GM21423 (cell line): ENCODE data around the gene PDZD7.
A peak's percentile ranks its signal among the peaks of the same experiment; 100 is the strongest.

Experiments
- ATAC-seq: cut with Tn5 transposase; IDR thresholded peaks from one replicate; pipeline ENCODE4 v1.9.1; 2021; ENCODE audit warnings: mild to moderate bottlenecking, moderate library complexity; ENCODE audit not compliant: unreplicated experiment

PDZD7 gene

DNA sequence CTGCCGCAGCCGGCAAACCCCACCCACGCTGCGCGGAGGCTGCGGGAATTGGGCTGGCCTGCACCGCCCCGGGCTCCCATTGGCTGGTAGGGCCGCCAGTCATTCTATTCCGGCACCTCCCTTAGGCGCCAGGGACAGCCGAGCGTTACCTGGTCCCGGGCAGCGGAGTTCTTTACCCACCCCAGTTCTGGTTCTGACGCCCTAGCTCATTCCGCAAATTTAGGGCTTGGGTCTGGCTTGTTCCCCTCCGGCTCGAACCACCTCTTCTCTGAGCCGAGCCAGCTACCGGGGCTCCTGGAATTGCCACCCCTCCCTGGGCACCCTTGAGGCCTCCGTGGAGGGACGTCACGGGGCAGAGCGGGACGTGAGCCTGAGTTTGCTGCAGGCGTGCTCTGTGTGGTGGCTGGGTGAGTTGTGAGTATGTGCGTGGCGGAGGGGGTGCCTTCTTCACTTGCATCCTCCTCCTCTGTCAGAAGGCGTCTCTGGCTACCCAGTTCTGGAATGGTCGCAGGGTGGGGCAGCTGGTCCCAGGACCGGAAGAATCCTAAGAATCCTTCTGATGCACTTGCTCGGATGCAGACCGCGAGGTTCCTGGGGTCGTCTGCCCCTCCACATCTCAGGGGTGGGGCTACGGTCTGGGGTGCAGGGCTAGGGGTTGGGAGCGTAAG lies at the start of gene PDZD7, which contains the start of gene SFXN3:
TSS of gene PDZD7 (minus strand) at position 2 of the 668 bp plus-strand sequence. CDS start 910 bp downstream, outside the sequence.
TSS of gene SFXN3 (plus strand) at position 107 of the 668 bp plus-strand sequence. CDS start 3,461 bp downstream, outside the sequence.
- ATAC-seq, result peak; percentile 90

DNA sequence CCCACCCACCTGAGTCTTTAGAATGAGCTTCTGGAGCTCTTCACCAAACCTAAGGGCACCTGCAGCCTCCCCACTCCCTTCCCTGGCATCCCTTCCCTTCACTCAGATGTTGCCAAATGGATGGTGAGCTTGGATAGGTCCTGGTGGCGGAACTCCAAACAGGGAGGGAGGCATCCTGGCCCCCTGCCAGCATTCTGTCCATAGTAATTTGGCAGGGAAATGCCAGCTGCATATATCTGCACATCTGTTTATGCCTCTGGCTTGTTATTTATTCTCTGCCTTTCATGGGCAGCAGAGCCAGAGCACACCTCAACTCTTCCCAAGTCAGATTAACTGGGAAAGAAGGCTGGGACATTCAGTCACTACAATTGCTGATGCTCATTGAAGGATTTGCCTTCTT lies 48.9 kb upstream of the PDZD7 start:
- no peak for ATAC-seq

DNA sequence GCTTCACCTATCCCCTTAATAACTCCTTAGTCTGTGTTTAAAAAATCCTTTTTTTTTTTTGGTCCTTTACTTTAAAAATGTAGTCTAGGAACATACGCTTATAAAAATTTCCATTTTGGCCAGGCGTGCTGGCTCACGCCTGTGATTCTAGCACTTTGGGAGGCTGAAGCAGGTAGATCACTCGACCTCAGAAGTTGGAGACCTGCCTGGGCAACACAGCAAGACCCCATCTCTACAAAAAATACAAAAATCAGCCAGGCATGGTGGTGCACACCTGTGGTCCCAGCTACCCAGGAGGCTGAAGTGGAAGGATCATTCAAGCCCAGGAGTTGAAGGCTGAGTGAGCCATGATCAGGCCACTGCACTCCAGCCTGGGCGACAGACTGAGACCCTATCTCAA lies 45.7 kb upstream of the PDZD7 start:
- no peak for ATAC-seq

DNA sequence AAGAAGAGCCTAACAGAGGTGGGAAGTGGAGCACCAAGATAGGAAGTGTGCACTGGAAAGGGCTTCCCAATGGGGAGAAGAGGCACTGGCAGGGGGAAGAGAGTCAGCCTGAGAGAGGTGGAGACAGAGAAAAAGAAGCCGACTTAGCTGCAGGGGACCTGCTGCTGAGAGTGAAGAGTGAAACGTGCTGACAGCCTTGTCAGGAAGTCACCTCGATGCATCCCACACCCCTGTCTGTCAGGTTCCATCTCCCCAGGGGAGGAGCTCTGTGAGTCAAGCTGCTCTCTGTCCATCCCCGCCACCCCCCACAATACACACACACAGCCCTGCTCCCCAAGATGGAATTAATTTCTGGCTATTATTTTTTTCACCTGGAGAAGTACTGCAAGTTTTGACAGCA lies 44.8 kb upstream of the PDZD7 start:
- ATAC-seq, result no peak

DNA sequence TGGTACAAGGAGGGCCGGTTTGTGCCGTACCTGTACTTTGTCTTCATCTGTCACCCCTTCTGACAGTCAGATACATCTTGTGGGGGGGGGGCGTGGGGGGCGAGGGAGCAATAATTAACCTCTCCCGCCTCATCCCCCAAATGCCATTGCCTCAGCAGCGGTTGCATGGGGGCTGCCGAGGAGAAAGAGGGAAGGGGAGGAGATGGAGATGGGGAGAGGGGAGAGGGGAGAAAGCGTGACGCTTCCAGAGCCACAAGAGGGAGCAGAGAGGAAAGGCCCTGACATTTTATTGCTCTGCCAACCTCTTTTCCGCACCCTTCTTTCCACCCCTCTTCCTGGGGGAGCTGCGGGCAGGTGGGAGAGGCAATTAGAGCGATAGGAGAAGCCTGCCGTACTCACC lies 42.7 kb upstream of the PDZD7 start:
- ATAC-seq, result no peak

DNA sequence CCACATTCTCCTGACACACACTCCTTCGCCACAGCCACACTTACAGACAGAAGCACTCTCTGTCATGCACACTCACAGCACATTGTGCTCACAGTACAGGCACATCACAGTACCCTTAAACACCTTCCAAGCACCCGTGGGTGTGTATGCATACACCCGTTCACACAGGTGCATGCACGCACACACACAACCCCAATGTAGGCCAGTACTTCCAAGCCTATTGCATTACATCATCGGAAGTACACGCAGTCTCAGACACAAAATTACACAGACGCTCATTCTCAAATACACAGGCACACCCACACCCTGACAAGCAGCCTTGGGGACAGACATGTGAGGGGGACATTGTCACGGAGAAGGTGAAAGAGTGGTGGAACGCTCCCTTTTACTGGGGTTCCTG lies 42.0 kb upstream of the PDZD7 start:
- no peak for ATAC-seq

DNA sequence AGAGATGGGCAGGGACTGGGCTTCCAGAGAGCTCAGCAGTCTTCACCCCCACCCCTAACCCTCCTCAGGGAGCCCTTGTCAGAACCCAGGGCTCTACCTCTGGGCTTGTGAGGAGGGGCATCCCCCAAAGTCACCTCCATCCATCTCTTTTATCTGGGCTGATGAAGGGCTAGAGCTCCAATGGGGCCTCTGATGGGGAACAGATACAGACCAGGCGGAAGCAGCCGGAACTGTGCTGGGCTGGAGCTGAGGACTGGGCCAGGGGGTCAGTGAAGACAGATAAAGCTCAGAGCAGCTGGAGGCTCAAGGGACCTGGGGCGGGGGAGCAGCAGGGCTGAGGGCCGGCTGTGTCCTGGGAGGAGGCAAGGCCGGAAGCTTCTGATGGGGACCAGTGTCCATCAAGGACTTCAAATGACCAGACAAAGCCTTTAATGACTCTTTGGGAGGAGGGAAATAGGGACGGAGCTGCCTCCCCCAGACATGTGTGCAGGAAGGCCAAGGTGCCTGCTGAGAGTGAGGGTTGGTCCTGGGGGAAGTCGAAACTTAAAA lies 41.0 kb upstream of the PDZD7 start:
- no peak for ATAC-seq

DNA sequence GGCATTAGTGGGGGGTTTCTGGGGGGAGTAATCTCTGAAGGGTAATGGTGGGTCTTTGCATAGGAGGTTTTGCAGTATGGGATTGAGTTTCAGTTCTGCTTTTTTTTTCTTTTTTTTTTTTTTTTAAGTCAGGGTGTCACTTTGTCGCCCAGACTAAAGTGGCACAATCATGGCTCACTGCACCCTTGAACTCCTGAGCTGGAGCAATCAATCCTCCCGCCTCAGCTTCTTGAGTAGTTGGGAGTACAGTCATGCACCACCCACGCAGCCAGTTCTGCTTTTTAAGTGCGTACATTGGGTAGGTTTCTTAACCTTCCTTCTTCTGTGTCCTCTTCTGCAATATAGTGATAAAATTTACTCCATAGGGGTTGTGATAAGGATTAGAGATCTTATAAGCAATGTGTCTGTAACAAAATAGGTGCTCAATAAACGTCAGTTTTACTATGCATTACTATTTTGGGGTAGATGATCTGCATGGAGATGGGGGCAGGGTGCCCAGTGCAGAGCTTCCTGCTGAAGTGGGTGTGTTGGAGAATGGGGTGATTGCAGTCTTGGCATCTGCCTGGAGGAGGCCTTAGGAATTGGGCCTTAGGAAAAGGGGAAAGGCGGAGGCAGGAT lies 40.4 kb upstream of the PDZD7 start:
- no peak for ATAC-seq

DNA sequence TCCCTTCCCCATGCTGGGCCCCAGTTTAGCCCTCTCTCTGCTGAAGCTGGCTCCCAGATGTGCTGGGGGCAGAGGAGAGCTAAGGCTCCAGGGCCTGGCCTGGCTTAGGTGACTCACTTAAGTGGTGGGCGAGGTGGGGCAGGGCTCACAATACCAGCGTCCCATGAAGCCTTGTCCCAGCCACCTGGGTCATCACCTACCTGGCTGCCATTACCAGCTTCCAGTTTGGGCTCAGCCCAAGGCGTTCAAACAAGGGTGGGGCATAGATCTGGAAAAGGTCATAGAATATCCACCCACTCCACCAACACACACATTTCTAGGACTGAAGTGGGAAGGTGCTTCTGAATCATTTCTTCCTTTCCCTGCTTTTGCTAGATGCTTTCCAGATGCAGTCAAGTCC lies 39.2 kb upstream of the PDZD7 start:
- ATAC-seq, result no peak

DNA sequence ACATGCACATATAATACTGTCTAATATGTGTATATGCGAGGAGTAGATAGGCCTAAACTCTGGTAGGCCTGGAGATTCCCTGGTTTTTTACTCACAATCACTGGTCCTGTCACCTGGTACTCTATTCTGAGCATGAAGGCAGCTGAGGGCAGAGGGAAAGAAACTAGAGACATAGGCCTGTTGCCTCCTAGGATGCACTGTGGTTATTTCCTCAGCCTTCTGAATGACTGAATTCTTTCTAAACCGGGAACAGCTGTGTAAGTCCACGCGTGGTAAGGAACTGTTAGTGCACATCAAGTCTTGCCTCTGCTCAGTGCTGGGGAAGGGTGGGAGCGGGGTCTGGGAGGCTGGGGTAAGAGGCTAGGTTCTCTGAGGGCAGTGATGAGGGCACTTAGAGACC lies 38.5 kb upstream of the PDZD7 start:
- ATAC-seq, result no peak

DNA sequence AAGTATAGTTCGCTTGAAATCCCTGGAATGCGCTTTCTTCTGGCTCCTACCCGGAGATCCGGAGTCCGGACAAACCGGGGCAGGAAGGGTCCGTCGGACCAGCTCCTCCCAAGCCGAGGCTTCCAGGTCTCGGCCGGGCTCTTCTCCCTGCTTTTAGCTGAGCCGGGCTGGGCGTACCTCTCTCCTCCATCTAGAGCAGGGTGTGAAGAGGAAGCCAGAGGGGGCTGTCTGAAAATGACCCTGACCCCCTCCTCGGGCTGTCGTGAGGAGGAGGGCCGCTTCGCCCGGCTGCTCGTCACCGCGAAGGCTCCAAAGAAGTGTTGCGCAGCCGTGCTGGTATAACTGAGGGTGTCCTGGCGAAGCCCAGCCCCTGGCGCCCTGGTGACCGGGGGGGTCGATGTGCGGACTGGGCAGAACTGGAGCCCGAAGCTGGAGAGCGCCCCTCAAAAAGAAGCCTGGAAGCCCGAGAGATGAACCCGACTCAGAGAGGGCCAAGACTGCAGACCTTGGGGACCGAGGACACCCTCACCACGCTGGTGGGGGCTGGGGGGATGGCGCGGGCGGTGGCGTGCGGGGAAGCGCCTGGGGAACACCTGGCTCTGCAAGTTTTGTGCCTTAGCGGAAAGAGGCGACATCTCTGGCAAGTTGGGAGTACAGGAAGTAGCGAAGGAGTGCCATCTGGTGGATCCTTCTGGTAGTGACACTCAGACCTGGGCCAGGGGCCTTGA lies 36.6 kb upstream of the PDZD7 start:
- peak; percentile 57 for ATAC-seq

DNA sequence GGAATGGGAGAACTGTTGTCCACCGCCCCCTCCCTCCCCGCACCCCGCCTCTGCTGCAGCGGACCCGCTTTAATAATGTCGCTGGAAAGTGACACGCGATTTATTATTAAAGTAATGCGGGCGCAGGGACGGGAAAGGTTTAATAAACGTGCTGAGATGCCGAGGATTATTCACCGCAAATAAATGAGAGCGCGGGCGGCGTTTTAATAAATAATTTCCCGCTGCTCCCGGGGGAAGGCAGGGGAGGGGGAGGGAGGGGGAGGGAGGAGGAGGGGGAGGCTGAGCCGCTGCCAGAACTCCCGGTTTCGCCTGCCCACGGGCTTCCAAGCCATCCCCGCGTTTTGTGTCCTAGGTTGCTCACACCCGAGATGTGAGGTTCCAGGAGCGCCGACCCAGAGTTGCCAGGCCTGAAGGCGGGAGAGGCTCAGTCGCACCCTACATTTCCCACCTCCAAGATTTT lies 36.0 kb upstream of the PDZD7 start:
- no peak for ATAC-seq

DNA sequence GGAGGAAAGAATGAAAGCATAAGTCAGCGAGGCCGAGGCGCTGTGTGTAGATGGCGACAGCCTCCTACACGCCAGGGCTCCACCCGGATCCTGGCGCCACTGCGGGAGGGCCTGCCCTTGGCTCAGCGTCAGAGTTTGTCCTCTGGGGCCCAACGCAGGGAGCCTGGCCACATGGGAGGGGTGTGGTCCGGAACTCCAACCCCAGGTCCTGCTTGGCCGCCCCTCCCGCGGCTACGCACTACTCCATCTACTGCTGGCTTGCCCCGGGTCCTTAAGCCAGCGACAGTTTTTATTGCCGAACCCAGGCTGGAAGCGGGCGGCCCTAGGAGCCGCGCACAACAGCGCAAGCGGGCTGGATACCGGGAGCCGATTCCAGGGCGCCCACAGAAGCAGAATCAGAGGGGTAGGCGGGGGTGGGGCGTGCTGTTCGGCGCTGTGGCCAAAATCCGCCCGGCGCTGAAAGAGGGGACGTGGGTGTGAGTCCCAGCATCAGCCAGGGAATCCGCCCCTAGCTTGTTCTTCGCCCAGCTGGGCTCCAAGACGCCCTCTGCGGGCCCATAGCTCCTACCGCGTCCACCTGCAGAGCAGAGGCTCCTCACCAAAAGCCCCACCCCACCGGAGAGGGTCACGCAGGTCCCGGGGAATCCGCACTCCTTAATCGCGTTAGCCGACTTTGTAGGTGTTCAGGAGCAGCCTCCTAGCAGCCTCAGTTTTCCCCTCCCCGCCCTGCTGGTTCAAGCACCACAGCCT lies 35.4 kb upstream of the PDZD7 start:
- peak; percentile 34 for ATAC-seq

DNA sequence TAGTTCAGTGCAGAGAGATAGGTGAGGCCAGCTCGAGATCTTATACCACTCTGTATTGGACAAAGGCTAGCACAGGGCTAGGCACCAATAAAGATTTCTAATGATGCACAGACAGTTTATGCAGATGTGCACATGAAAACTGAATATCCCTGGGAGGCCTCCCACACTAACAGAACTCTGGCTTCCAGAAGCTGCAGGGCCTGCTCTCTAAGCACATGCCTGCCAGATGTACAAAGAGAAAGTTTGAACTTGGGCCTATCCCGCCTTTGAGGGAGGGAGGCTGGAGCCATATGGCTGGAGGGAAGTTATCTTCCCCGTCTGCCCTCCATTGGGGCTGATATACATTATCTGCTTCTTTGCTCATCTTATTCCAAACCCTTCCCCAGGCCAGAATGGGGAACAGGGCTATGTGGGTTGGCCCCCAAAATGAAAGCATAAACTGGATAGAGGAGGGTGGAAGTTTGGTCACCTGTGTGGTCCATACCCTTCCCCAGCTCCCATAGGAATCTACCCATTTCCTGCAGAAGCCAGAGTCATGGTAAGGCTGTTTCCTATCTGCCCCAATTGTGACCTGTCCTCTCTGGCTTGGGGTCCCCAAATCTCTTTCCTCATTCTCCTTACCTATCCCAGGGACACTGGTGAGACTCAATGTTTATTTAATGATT lies 34.7 kb upstream of the PDZD7 start:
- ATAC-seq, result no peak

DNA sequence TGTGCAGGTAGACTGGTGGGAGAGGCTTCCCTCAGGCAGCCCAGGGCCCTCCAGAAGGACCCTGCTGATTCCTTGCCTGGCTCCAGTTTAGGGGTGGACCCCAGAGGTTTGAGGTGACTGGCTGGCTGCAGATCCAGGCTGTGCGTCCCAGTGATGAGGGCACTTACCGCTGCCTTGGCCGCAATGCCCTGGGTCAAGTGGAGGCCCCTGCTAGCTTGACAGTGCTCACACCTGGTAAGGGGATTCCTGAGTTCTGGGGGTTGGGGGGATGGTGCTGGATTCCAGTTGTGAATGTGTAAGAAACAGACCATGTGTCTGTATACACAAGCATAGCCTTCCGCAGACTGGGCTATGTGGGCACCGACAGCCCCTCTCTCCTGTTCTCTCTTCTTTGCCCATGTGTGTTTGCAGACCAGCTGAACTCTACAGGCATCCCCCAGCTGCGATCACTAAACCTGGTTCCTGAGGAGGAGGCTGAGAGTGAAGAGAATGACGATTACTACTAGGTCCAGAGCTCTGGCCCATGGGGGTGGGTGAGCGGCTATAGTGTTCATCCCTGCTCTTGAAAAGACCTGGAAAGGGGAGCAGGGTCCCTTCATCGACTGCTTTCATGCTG lies 33.6 kb upstream of the PDZD7 start:
- no peak for ATAC-seq

DNA sequence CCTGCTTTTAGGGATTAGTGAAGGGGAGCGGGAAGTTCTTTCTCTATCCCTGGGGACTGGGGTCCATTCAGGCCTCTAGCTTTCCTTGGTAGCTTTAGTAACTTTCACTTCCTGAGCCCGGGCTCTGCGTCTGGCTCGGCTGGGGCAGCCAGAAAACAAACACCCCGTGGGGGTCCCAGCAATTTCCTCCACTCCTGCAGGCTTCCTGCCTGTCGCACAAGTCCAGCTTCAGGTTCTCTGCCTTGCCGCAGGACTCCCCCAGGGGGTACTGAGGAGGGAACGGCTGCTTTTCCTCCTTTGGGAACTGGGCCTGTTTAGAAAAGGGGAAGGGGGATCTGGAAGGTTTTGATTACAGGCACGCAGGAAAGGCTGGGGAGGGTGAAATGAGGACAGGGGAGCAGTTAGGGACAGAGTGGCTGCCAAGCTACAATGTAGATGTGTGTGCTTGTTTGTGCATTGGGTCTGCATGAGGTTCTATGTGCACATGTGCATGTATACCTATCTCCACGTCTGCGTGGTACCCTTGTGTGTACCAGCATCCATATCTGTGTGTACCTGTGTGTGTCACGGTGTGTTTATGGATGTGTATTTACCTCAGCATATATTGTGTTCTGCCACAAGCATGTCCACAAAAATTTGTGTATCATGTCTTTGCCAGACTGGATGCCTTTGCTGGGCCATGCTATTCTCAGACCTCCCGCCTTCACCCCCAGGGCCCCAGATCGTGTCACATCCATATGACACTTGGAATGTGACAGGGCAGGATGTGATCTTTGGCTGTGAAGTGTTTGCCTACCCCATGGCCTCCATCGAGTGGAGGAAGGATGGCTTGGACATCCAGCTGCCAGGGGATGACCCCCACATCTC lies 32.9 kb upstream of the PDZD7 start:
- ATAC-seq, result no peak

DNA sequence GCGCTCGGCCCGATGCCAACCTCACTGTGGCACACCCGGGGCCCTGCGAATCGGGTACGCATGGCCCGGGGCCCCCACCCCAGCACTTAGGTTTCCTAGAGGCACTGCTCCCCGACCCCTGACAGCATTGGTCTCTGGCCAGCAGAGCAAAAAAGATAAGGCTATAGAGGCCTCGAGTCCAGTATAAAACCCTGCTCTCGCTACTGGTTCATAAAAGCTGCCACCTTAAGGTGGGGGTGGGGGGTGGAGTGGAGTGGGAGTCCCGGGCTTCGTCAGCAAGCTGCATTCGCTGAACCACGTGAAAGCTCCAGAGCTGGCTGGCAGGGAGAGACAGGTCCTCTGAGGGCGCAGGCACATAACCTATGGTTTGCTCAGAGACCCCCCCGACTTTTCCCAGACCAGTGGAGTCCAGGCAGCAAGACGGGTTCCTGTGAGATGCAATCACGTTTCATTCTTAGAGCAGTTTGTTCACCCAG lies 32.2 kb upstream of the PDZD7 start:
- ATAC-seq, result no peak

DNA sequence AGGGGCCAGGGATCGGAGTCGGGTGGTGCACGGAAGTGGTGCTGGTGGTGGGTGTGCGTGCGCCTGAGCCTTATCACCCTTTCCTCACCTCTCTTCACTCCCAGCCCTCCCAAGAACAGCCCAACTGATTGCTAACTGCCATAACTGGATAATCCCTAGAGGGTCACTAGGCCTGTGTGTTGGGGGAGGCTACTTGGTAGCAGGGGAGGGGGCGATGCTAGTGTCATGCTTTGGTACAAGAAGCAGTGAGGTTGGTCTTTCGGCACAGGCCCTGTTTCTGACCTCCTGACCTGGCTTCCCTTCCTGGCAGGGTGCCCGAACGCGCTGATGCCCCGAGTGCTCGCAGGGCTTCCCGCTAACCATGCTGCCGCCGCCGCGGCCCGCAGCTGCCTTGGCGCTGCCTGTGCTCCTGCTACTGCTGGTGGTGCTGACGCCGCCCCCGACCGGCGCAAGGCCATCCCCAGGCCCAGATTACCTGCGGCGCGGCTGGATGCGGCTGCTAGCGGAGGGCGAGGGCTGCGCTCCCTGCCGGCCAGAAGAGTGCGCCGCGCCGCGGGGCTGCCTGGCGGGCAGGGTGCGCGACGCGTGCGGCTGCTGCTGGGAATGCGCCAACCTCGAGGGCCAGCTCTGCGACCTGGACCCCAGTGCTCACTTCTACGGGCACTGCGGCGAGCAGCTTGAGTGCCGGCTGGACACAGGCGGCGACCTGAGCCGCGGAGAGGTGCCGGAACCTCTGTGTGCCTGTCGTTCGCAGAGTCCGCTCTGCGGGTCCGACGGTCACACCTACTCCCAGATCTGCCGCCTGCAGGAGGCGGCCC lies 31.5 kb upstream of the PDZD7 start:
- no peak for ATAC-seq
